HG03565 (cell line): ENCODE data around the gene LENEP.

Experiments used
- ATAC-seq: cut with Tn5 transposase; IDR thresholded peaks from one replicate; pipeline ENCODE4 v1.9.1; 2021; ENCODE audit warnings: mild to moderate bottlenecking, moderate library complexity; ENCODE audit not compliant: unreplicated experiment

LENEP gene

GRCh38 chr1:154998818-154999570 lies 5.6 kb downstream of the LENEP start:
- ATAC-seq: no peak

- no peak for ATAC-seq
These were observed 6.4 kb downstream of the LENEP start for GRCh38 chr1:154999571-155000410.

GRCh38 chr1:155000411-155000725 lies 7.0 kb downstream of the LENEP start:
- no peak for ATAC-seq

GRCh38 chr1:155000726-155001424 lies 7.5 kb downstream of the LENEP start:
- ATAC-seq: no peak

- no peak for ATAC-seq
These were observed 8.0 kb downstream of the LENEP start for GRCh38 chr1:155001425-155001674.

DNA sequence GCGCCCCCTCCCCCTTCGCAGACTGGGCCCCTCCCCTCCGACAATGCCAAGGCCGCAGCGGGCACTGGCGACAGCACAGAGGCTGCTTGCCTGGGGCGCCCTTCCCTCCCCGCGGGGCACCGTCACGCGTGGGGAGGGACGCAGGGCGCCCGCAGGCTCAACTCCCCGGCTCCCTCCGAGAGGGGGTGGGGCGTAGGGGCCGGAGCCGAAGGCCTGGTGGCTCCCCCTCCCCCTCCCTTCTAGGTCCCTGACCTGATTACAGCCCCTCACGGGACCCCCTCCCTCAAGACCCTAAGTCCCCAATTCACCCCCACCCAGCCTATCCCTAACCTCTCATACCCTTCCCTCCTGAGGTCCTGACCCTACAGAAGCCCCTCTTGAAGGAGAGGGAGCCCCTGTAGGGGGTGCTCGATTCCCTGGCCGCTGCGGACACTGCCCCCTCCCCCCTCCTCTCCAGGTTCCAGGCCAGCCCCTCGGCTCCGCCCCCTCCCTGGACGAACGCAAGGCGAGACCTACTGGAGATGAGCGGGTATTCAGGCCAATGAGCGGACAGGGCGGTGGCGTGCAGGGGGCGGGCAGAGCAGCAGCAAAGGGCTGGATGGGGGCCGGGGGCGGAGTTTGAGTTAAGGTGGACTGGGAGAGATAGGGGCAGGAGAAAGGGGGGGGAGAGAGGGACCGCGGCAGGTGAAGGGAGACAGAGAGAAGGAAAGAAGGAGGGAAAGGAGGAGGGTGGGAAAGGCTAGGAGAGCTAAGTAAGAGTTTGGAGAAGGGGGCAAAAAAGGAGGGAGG lies 8.5 kb downstream of the LENEP start:
- ATAC-seq: peak; percentile 45

GRCh38 chr1:155002464-155003226 lies 9.3 kb downstream of the LENEP start, which contains the start of gene ZBTB7B:
ZBTB7B (plus strand) TSS chr1:155002802; CDS start chr1:155014661, 11,859 bp downstream.
- ATAC-seq: no peak

- ATAC-seq: no peak
These were observed 9.9 kb downstream of the LENEP start for GRCh38 chr1:155003227-155003765.

DNA sequence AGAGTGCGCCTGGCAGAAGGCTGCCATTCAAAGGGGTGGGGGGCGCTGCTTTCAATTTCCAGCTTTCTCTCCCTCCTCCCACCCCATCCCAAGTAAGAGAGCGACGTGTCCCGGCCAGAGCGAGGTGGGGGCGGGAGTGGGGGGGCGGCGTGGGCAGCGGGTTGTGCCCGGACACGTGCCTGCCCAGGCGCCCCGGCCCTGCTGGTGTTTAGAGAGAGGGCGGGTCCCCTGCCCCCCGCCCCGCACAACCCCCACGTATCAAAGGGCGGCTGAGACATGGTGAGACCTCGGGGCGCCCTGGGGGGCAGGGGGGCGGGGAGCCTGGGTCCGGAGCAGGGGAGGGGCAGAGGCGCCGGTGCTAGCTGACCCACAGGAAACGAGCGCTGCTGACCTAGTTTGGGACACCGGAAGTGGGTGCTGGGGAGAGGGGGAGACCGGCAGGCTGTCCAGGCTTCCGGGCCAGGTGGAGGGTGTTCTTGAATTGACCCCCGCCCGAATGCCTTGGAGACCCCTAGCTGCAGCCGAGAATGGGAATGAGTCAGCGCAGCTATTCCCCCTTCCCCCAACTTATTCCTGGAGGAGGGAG lies 10.5 kb downstream of the LENEP start:
- no peak for ATAC-seq

DNA sequence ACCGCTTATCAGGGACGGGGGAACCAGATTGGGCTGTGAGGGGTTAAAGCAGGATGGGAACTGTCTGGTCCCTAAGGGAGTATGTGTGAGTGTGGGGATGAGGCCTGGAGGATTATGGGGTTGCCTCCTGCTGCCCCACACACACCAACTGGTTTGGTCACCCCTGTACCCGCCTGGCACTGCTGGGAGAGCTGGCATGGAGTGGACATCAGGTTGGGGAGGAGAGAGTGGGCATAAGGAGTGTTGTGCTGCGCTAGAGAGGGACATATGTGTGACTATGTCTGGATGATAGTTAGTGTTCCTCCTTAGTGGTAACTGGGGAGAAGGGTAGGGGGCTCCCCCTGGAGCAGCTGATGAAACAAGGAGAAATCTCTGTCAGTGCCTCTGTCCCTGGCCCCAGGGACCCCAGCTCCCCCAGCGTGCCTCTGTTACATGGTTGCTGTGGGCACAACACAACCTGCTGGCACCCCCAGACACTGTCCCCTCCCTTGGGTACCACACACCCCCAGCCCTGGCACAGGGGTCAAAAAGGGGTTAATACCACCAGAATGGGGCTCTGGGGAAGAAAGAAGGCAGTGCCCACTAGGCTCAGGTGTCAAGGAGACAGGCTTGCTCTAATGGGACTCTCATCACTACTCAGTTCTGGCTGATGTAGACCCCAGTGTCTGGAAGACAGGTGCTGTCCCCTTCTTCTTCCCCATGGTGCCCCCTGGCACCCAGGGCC lies 11.1 kb downstream of the LENEP start:
- ATAC-seq: no peak

DNA sequence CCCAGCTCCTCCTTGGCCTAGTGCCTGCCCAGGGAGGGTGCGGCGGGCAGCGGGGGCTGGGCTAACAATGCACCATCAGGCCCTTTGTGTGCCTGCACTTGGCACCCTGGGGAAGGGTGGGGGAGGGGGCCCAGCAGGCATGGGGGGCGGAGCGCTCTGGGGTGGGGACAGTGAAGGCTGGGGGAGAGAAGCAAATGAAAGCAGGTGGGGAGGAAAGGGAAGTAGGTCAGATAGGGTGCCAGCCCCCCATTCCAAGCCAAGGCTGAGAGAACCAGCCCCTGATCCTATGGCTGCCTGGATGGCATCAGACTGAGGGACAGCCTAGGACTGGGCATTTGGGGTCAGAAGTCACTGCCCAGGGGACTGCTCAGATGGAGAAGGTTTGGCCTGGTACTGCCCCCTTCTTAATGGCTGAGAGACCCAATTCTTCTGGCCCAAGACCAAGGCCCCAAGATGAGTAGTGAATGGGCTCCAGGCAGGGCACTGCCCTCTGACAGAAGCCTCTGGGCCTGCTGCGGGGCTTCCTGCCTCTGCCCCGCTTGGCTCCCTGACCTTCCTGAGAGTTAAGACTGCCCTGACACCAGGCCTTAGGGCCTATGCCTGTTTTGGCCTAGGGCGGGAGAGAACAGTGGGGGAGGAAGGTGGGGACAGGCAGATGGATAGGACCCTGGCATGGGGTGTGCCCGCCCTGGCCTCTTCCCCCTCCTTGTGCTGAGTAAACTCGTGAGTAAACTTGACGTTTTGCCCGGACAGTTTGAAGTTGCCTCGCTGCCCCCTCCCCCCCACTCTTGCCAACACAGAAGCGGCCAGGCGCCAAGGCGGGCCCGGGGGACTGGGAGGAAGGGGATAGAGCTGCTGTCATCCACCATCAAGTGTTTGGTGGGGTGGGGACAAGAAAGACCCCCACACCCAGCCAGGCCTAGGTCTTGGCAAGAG lies 12.0 kb downstream of the LENEP start:
- ATAC-seq: no peak

GRCh38 chr1:155006601-155007101 lies 13.3 kb downstream of the LENEP start:
- no peak for ATAC-seq

- ATAC-seq: no peak
These were observed 14.0 kb downstream of the LENEP start for GRCh38 chr1:155007251-155007828.

- no peak for ATAC-seq
These were observed 14.9 kb downstream of the LENEP start for GRCh38 chr1:155008015-155008941.

- no peak for ATAC-seq
These were observed 15.9 kb downstream of the LENEP start for GRCh38 chr1:155009221-155009711.

DNA sequence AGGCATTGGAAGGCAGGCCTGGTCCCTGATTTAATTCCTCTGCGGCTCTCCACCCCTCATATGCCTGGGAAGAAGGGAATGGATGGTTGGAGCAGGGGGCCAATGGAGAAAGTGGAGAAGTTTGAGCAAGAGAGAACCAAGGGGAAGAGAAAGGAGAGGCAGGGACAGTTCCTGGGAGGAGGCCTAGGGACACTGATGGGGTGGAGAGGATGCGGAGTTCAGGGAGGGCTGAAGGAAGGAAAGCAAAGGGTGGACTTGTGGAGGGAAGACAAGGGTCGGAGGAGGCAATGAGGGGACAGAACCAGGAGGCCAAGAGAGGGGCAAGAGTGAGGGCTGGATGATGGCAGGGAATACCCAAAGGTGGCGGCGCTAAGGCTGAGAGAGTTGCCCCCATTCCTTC lies 16.4 kb downstream of the LENEP start:
- no peak for ATAC-seq
